ENCODE measurements around the gene SUCLG1.

GRCh38 chr2:84375020-84375419 is 84.1 kb downstream of the SUCLG1 start:
- TF ChIP-seq CTCF (IDR thresholded peaks at IDR 0.05; ENCODE audit: borderline replicate concordance, extremely low read depth, low read length, poor library complexity, severe bottlenecking), result no peak
- TF ChIP-seq EZH2 (IDR thresholded peaks at IDR 0.05; ENCODE audit: borderline replicate concordance, low read depth, low read length, severe bottlenecking), result no peak
